Karpas-422 (cell line): ENCODE results near the gene FCGR2B. TPM values are rescaled to one million over a fixed set of nuclear protein-coding genes. Genes with fewer than 3 reads are reported as not detected.
A peak's percentile ranks its signal among the peaks of the same experiment; 100 is the strongest.
"Not testable (repeated sequence)": the region's sequence is repeated elsewhere in the genome, so short reads cannot be mapped to it uniquely, and the experiment has no call there.

ENCODE experiments used
- DNase-seq: peaks from one replicate; pipeline ENCODE4 v3.0.0-alpha.2; 2015
- H2AFZ ChIP-seq: fragments of 200-600 bp; sonication (generic); 2 replicates; pipeline ENCODE4 v1.6.1; 2014; ENCODE audit warnings: antibody characterized with exemption, low read length, mixed read lengths
- H3K27ac ChIP-seq: fragments of 200-600 bp; sonication (generic); 2 replicates; pipeline ENCODE4 v1.5.1; 2014; ENCODE audit warnings: mild to moderate bottlenecking, low read length, moderate library complexity
- H3K27me3 ChIP-seq: fragments of 200-600 bp; sonication (generic); 2 replicates; pipeline ENCODE4 v1.6.1; 2014; ENCODE audit warnings: low read length, mixed read lengths
- H3K36me3 ChIP-seq: fragments of 200-600 bp; sonication (generic); 2 replicates; pipeline ENCODE4 v1.6.1; 2014; ENCODE audit warnings: low read length, mixed read lengths; ENCODE audit not compliant: insufficient read depth
- H3K4me1 ChIP-seq: fragments of 200-600 bp; sonication (generic); 2 replicates; pipeline ENCODE4 v1.6.1; 2014; ENCODE audit warnings: mild to moderate bottlenecking, low read length, mixed read lengths
- H3K4me2 ChIP-seq: fragments of 200-600 bp; sonication (generic); 2 replicates; pipeline ENCODE4 v1.6.1; 2014; ENCODE audit warnings: low read length, low read depth, mild to moderate bottlenecking; ENCODE audit not compliant: poor library complexity, severe bottlenecking
- H3K4me3 ChIP-seq: fragments of 200-600 bp; sonication (generic); 2 replicates; pipeline ENCODE4 v1.5.1; 2014; ENCODE audit warnings: mild to moderate bottlenecking, antibody characterized with exemption, low read length, mixed read lengths
- H3K79me2 ChIP-seq: fragments of 200-600 bp; sonication (generic); 2 replicates; pipeline ENCODE4 v1.6.1; 2014; ENCODE audit warnings: mild to moderate bottlenecking, low read length, mixed read lengths
- H3K9ac ChIP-seq: fragments of 200-600 bp; sonication (generic); 2 replicates; pipeline ENCODE4 v1.6.0; 2014; ENCODE audit warnings: low read length
- H3K9me2 ChIP-seq: fragments of 200-600 bp; sonication (generic), shearing (Covaris generic); replicated peaks from 2 replicates; pipeline ENCODE4 v1.6.0; 2014; ENCODE audit warnings: mild to moderate bottlenecking, low read length, moderate library complexity; ENCODE audit not compliant: insufficient read depth
- H3K9me3 ChIP-seq: fragments of 300-700, 200-600 bp; sonication (generic); 2 replicates; pipeline ENCODE4 v1.6.1; 2014; ENCODE audit warnings: low read length, mixed read lengths
- H4K20me1 ChIP-seq: fragments of 200-600 bp; sonication (generic); 2 replicates; pipeline ENCODE4 v1.6.1; 2014; ENCODE audit warnings: mild to moderate bottlenecking, antibody characterized with exemption, low read length, low read depth; ENCODE audit not compliant: insufficient read depth
- total RNA-seq: library from RNA; depleted of rRNA; stranded (reverse); fragments of >200 nt; shearing (Covaris generic); gene quantifications from 2 replicates; pipeline ENCODE4 v1.2.3, GENCODE V29; 2014; ENCODE audit warnings: low replicate concordance

FCGR2B gene
- total RNA-seq, 1 experiment from 2014 or later, result 581 TPM

DNA sequence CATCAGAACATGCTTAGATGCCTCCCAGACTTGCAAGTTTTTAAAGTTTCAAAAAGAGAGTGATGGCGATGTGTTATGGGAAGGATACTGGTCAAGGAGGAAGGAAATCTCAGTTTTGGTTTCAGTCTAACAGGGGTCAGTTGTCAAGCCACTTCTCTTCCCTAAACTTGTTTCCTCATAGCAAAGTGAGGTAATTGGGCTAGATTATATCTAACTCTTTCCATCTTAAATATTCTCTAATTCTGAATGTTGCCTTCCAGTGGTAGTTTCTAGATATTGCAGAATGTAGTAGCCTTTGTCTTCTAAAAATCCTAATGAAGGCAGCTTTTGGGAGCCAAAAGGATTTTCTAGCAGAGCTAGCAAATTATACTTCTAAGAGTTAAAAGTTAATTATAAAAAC lies 20.2 kb upstream of the FCGR2B start:
- H3K36me3 ChIP-seq, H3K4me3 ChIP-seq, H3K9me3 ChIP-seq, H3K9ac ChIP-seq, DNase-seq, H3K79me2 ChIP-seq, H3K27ac ChIP-seq, H2AFZ ChIP-seq, H4K20me1 ChIP-seq, H3K9me2 ChIP-seq, H3K27me3 ChIP-seq, H3K4me1 ChIP-seq: not testable (repeated sequence)
- peak overlapping the region; percentile 32 for H3K4me2 ChIP-seq

DNA sequence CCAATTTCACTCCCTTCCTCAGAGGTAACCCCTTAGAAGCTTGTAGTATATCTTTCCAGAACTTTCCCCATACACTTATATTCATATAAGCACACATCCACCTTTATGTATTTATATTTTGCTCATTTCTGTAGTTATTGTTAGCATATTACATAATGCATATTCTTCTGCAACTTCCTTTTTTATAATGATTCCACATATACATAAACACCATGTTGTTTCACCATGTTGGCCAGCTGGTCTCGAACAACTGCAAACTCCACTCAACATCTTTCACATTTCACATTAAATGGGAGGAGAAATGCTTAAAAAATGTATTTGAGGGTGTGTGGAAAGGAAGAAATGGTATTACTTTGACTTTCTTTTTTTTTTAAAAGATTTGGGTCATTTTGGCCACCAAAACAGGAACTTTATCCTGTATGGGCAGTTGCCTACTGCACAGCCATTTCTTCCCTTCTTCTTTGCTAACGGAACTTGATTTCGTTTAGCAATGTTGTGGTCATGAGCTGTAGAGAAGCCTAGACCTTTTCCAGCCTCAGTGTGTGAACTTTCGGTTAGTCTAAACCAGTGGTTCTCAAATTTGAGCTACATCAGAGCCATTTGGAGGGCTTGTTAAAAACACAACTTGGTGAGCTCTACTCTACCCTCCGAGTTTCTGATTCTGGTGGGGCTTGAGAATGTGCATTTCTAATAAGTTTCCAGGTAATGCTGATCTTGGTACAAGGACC lies 19.3 kb upstream of the FCGR2B start:
- H3K9ac ChIP-seq, H2AFZ ChIP-seq, H3K27me3 ChIP-seq, H3K9me2 ChIP-seq, H3K36me3 ChIP-seq, H4K20me1 ChIP-seq, H3K79me2 ChIP-seq, H3K4me1 ChIP-seq, DNase-seq, H3K9me3 ChIP-seq, H3K27ac ChIP-seq, H3K4me3 ChIP-seq, H3K4me2 ChIP-seq: not testable (repeated sequence)

DNA sequence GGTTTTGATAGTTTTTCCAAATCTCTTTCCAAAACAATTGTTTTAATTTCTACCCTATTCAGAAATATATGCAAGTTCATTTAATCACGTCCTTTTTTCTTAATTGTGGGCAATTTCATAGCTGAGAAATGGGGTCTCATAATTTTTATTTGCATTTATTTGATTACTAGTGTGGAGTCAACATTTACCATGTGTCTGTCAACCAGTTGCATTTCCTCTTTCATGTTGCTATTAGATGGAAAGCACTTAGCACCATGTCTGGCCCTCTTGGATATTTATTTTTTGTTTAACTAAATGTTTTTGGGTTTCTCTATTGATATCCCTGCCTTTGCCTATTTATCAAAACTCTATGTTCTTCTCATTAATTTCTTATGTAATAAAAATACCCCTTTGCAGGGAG lies 18.1 kb upstream of the FCGR2B start:
- not testable (repeated sequence) for H3K4me1 ChIP-seq, H3K79me2 ChIP-seq, H4K20me1 ChIP-seq, H3K36me3 ChIP-seq, H3K27me3 ChIP-seq, H3K4me3 ChIP-seq, H3K9ac ChIP-seq, H3K27ac ChIP-seq, H3K4me2 ChIP-seq, DNase-seq, H3K9me3 ChIP-seq, H3K9me2 ChIP-seq, H2AFZ ChIP-seq

DNA sequence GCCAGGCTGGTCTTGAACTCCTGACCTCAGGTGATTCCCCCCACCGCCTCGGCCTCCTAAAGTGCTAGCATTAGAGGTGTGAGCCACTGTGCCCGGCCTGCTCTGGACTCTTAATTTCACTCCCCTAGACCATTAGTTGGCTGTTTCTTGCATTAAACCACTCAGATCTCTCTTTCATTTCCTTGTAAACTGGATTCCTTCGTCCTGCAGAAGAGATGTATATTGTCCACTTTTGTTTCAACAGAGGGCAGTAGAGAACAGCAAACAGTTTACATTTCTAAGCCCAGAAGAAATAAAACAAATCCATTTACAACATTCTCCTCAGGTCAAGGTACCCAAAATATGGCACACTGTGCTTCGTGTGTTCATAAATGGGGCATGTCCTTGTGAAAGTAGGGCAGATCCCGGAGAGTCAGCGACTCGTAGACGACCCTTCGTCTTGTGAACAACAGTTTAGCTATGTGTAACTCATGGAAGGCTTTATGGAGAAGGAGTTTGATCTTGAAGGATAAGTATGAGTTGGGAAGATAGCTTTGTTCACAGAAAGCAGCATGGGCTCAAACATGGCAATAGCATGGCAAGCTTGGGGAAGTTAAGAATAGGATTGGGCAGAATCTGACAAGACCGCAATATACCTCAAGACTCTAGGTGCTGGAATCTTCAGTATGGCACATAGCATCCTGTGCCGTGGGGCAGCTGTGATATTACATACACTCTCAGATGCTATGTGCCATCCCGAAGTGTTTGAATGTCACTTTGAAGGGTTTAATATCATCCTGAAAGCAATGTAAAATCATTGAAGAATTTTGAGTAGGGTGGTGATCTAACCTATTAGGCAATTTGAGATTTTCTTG lies 15.2 kb upstream of the FCGR2B start:
- not testable (repeated sequence) for H3K4me2 ChIP-seq, H4K20me1 ChIP-seq, H3K79me2 ChIP-seq, H3K9ac ChIP-seq, H2AFZ ChIP-seq, H3K4me3 ChIP-seq, H3K4me1 ChIP-seq, H3K36me3 ChIP-seq, H3K9me3 ChIP-seq, H3K9me2 ChIP-seq, H3K27ac ChIP-seq, DNase-seq, H3K27me3 ChIP-seq

DNA sequence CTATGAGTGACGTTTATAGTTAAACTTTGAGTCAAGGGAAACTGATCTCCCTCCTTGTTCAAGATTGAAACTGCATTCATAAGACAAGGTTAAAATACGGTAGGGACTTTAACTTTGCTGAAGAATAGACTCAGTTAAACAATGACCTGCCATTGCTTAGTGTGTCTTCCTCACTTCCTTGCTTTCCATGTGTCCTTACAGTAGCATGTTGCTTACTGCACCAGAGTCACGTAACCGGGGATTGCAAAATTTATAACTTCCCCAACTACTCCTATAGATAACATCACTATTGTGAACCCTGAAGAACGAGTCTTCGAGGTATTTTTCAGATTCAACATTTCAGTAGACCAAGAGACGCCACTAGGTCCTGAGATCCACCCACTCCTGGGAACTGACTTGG lies 9.4 kb upstream of the FCGR2B start:
- not testable (repeated sequence) for H3K9me2 ChIP-seq, H2AFZ ChIP-seq, H3K4me3 ChIP-seq, H3K36me3 ChIP-seq, H3K27me3 ChIP-seq, H3K79me2 ChIP-seq, H3K27ac ChIP-seq, H3K9ac ChIP-seq, H3K4me1 ChIP-seq, H3K9me3 ChIP-seq, H4K20me1 ChIP-seq, DNase-seq, H3K4me2 ChIP-seq

DNA sequence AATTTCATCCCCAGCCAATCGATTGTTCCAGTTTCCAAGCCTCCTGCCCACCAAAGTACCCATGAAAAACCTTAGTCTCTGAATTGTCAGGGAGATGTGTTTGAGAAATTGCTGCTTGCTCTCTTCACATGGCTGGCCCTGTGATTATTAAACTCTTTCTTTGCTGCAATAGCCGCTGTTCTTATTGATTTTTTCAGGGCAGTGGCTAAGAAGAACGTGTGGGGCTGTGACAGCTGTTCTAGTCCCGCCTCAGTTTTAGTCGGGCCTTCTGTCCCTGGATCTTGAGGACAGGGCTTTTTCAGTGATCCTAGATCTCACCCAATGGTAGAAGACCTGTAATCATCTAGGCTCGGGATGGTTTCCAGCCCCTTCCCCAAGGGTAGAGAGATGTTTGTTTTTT lies 9.0 kb upstream of the FCGR2B start:
- not testable (repeated sequence) for H3K79me2 ChIP-seq, H2AFZ ChIP-seq, H3K4me1 ChIP-seq, H3K9me3 ChIP-seq, H3K27ac ChIP-seq, H3K4me2 ChIP-seq, H3K9me2 ChIP-seq, H3K9ac ChIP-seq, H3K4me3 ChIP-seq, DNase-seq, H3K27me3 ChIP-seq, H4K20me1 ChIP-seq, H3K36me3 ChIP-seq

DNA sequence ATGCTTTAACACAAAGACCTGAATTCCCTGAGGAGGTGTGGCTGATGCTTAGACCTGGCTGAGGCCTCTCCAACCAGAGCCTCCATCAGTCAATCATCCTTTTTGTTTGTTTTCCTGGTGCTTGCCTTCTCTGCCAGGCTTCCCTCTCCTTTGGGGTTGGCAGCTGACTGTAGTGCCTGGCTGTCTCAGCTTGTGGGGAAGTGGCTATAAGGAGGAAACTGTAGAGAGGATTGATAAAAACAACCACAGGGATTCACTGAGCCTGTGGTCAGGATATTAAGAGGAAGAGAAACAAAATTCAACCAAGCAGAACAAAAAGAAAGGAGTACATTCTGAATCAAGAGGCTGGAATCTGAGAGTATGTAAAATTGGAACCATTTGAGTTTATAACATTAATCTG lies 4.4 kb upstream of the FCGR2B start:
- H2AFZ ChIP-seq, DNase-seq, H4K20me1 ChIP-seq, H3K4me1 ChIP-seq, H3K9ac ChIP-seq, H3K9me3 ChIP-seq, H3K79me2 ChIP-seq, H3K9me2 ChIP-seq, H3K27ac ChIP-seq, H3K4me3 ChIP-seq, H3K36me3 ChIP-seq, H3K27me3 ChIP-seq, H3K4me2 ChIP-seq: not testable (repeated sequence)

DNA sequence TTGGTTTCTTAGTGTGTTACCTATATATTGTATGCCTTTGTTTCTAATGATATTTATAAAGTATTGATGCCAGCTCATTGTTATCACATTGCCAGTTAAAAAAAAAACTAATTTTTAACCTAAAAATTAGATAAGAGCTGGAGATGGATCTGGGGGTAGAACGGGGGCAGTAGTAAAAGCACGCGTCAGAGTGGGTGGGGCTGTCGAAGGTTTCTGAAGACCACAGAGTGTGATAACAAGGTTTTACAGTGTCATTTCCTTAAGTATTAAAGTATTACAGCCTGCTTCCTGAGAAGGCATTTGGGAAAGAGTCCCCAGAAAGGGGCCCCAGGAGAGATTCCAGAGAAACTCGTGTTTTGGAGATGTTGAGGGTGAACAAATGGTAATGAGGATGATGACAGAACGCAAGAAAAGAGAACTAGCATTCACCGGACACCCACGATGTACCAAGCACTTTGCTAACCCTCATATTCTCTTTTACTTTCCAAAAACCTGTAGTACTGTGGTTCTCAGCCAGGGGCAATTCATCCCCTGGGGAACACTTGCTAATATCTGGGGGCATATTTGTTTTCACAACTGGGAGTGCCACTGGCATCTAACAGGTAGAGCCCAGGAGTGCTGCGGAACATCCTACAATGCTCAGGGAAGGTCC lies 1.2 kb upstream of the FCGR2B start:
- not testable (repeated sequence) for H3K36me3 ChIP-seq, DNase-seq, H2AFZ ChIP-seq, H3K9me2 ChIP-seq, H3K27me3 ChIP-seq, H4K20me1 ChIP-seq, H3K9me3 ChIP-seq, H3K4me1 ChIP-seq, H3K79me2 ChIP-seq
- Histone ChIP-seq H3K9ac (0 out of 2 replicates have a peak overlapping the region, but pooled peaks have one; percentile 34), H3K27ac (peak overlapping the region; percentile 80), H3K4me2 (peak overlapping the region; percentile 60), H3K4me3 (0 out of 2 replicates have a peak overlapping the region, but pooled peaks have one; percentile 45)
